ENCODE data around the gene OPCML. TPM values are rescaled to one million over a fixed set of nuclear protein-coding genes. Genes with fewer than 3 reads are reported as not detected.

OPCML gene
- total RNA-seq, 4 donors from 2014 or later = not detected

DNA sequence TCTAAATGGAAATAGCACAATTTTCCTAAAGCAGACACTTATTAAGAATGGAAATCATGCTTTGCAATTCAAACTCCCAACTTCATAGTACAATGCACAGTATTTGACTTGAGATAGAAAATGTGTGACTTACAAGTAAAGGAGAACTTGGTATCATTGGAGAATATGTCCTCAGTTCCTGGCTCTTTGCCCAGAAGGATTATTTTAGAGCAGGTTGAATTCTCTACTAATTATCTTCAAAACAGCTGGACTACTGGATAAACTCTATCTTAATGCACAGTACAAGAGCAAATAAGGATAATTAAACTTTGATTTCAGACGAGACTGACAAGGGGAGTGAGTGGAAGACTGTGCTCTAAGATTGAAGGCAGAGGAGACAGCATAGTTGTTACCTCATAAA lies 839.4 kb downstream of the OPCML start:
- Histone ChIP-seq H3K4me3 (no peak overlapping the region), H3K9me3 (no peaks in the 10 kb centered on the region), H3K36me3 (no peaks in the 10 kb centered on the region), H3K27me3 (no peaks in the 10 kb centered on the region), H3K27ac (no peak overlapping the region), H3K4me1 (no peaks in the 10 kb centered on the region)
- no peak for DNase-seq
- intact Hi-C loops (cut with DNase I; ENCODE audit: low total_unique reads) = no loop called here
- in situ Hi-C loops (cut with MboI; ENCODE audit: low pct_ligation_motif_present in 1 of 4, low pct_unique_long_range_greater_than_20kb in 1 of 4, low sequenced_read_pairs in 3 of 4) = no loop called here
- 23 to 45% methylated on average over 1 of the region's 1 CpG for WGBS, 2 donors (ENCODE audit: low coverage in 1 of 2)
- no peak for TF ChIP-seq POLR2AphosphoS5 (IDR thresholded peaks at IDR 0.05)
- TF ChIP-seq EP300 (IDR thresholded peaks at IDR 0.05; ENCODE audit: low read depth) = no peak
- no peak for TF ChIP-seq POLR2A (IDR thresholded peaks at IDR 0.05)
- TF ChIP-seq, protein P1, sequence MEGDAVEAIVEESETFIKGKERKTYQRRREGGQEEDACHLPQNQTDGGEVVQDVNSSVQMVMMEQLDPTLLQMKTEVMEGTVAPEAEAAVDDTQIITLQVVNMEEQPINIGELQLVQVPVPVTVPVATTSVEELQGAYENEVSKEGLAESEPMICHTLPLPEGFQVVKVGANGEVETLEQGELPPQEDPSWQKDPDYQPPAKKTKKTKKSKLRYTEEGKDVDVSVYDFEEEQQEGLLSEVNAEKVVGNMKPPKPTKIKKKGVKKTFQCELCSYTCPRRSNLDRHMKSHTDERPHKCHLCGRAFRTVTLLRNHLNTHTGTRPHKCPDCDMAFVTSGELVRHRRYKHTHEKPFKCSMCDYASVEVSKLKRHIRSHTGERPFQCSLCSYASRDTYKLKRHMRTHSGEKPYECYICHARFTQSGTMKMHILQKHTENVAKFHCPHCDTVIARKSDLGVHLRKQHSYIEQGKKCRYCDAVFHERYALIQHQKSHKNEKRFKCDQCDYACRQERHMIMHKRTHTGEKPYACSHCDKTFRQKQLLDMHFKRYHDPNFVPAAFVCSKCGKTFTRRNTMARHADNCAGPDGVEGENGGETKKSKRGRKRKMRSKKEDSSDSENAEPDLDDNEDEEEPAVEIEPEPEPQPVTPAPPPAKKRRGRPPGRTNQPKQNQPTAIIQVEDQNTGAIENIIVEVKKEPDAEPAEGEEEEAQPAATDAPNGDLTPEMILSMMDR (IDR thresholded peaks at IDR 0.05) = no peak

DNA sequence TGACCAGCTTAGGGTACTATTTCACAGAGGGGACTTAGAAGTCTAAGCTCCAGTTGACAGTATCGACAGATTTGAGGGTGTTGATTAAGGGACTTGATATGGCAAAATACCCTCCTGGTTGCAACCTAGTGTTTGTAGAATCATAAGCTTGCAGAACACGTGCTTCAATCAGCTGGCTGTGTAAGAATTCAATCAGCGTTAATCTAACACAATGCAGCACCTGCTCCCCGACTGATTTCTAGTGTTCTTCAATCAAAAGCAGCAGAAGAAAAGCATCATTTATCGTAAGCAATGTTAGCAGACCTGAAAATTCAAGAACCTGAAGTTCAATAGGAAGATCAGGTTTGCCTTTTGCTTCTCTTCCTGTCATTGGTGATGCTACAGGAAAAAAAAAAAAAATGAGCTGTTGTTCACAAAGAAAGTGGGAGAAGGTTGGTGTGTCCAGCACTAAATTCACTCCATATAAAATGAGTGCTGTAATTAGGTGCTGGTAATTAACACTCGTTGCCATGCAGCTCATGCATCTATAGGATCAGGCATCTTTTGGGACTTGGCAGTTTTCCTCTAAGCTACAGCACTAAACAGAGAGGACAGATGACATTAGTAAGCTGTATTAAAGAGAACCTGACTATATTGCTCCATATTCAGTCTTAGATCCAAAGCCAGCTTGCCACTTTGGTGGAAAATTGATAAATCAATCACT lies 840.3 kb downstream of the OPCML start:
- Histone ChIP-seq H3K4me3 (no peak overlapping the region), H3K27me3 (no peaks in the 10 kb centered on the region), H3K27ac (no peak overlapping the region), H3K36me3 (no peaks in the 10 kb centered on the region), H3K4me1 (no peaks in the 10 kb centered on the region), H3K9me3 (no peaks in the 10 kb centered on the region)
- WGBS, 2 donors (ENCODE audit: low coverage in 1 of 2) = 80 to 82% methylated on average over 2 to 6 of the region's 6 CpGs
- no peak for TF ChIP-seq POLR2AphosphoS5 (IDR thresholded peaks at IDR 0.05)
- TF ChIP-seq, protein P1 (IDR thresholded peaks at IDR 0.05) = no peak
- TF ChIP-seq EP300 (IDR thresholded peaks at IDR 0.05; ENCODE audit: low read depth) = no peak
- TF ChIP-seq POLR2A (IDR thresholded peaks at IDR 0.05) = no peak
- in situ Hi-C loops (cut with MboI; ENCODE audit: low pct_ligation_motif_present in 1 of 4, low pct_unique_long_range_greater_than_20kb in 1 of 4, low sequenced_read_pairs in 3 of 4) = no loop called here
- DNase-seq = no peak
- intact Hi-C loops (cut with DNase I; ENCODE audit: low total_unique reads) = no loop called here

DNA sequence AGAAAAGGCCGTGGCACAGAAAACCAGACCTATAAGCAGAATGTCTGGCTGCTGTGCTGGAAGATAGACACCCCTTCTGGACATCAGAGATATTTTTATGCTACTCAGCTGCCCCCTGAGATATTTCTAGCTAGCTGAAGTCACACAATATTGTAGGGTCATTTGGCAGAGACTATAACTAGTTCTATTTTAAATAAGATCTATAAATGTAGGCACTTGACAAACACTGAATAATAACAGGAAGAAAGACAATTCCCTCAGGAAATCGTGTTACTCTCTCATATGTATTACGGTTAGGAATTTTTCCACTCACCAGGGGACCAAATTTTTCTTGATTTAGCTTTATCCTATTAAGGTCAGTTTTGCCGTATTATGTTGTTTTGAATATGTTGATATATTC lies 845.4 kb downstream of the OPCML start:
- WGBS, 2 donors (ENCODE audit: low coverage in 1 of 2) = 61 to 69% methylated on average over 3 to 4 of the region's 4 CpGs
- intact Hi-C loops (cut with DNase I; ENCODE audit: low total_unique reads) = no loop called here

DNA sequence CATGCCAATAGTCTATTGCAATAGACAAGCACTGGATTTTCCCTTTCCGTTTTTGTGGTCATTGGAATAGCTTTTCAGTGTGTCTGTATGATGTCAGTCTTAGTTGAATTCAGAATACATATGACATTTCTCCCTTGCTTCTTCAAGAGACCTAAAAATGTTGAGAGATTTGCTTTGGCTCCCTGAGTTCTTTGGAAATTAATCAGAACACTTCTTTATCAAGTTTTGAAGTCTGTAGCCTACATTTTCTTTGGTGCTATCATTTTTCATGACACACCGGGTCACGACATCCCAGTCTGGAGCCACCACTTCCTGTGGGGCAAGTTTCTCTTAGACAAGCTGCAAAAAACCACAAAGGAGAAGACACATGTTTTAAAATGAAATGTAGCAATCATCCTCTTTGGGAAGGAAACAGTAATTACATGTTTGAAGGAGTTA lies 847.1 kb downstream of the OPCML start:
- Histone ChIP-seq H3K27ac (no peak overlapping the region), H3K9me3 (no peaks in the 10 kb centered on the region), H3K27me3 (no peaks in the 10 kb centered on the region), H3K4me3 (no peak overlapping the region), H3K4me1 (no peaks in the 10 kb centered on the region), H3K36me3 (no peaks in the 10 kb centered on the region)
- no peak for DNase-seq
- in situ Hi-C loops (cut with MboI; ENCODE audit: low pct_ligation_motif_present in 1 of 4, low pct_unique_long_range_greater_than_20kb in 1 of 4, low sequenced_read_pairs in 3 of 4) = no loop called here
- TF ChIP-seq EP300 (IDR thresholded peaks at IDR 0.05; ENCODE audit: low read depth) = no peak
- no peak for TF ChIP-seq POLR2AphosphoS5 (IDR thresholded peaks at IDR 0.05)
- no peak for TF ChIP-seq POLR2A (IDR thresholded peaks at IDR 0.05)
- TF ChIP-seq, protein P1 (IDR thresholded peaks at IDR 0.05) = no peak
- WGBS, 2 donors (ENCODE audit: low coverage in 1 of 2) = 41 to 45% methylated on average over 3 of the region's 3 CpGs
- intact Hi-C loops (cut with DNase I; ENCODE audit: low total_unique reads) = no loop called here

More for the DNA sequence above, 845.4 kb downstream of the OPCML start:
- H3K9me3 ChIP-seq = no peaks in the 10 kb centered on the region
- no peaks in the 10 kb centered on the region for H3K27me3 ChIP-seq
- no peak overlapping the region for H3K4me3 ChIP-seq
- DNase-seq = no peak
- no peak overlapping the region for H3K27ac ChIP-seq
- H3K4me1 ChIP-seq = no peaks in the 10 kb centered on the region
- H3K36me3 ChIP-seq = no peaks in the 10 kb centered on the region
- no peak for TF ChIP-seq POLR2A (IDR thresholded peaks at IDR 0.05)
- in situ Hi-C loops (cut with MboI; ENCODE audit: low pct_ligation_motif_present in 1 of 4, low pct_unique_long_range_greater_than_20kb in 1 of 4, low sequenced_read_pairs in 3 of 4) = no loop called here

DNA sequence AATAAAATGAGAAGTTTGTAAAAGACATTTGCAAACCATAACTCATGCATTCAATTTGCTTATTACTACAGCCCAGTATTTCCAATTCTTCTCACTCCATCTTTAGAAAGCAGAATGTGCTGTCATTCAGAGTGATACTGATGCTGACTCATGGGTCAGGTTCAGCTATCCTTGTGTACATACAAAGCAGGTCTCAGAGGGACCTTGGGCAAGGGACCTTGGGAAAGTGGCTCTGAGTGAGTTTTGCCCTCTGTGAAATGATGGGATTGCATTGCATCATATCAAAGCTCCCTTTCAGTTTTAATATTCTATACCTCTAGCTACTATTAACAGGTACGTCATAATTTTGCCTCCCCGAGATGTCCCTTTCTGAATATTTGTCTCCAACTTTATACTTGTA lies 848.7 kb downstream of the OPCML start:
- intact Hi-C loops (cut with DNase I; ENCODE audit: low total_unique reads) (no loop called here), in situ Hi-C loops (cut with MboI; ENCODE audit: low pct_ligation_motif_present in 1 of 4, low pct_unique_long_range_greater_than_20kb in 1 of 4, low sequenced_read_pairs in 3 of 4) (no loop called here)
- H3K9me3 ChIP-seq = no peaks in the 10 kb centered on the region
- TF ChIP-seq POLR2AphosphoS5 (IDR thresholded peaks at IDR 0.05) (no peak), EP300 (IDR thresholded peaks at IDR 0.05; ENCODE audit: low read depth) (no peak), POLR2A (IDR thresholded peaks at IDR 0.05) (no peak)
- TF ChIP-seq, protein P1 (IDR thresholded peaks at IDR 0.05) = no peak
- H3K27me3 ChIP-seq = no peaks in the 10 kb centered on the region
- no peaks in the 10 kb centered on the region for H3K36me3 ChIP-seq
- 87 to 94% methylated on average over 2 of the region's 2 CpGs for WGBS, 2 donors (ENCODE audit: low coverage in 1 of 2)
- H3K4me1 ChIP-seq = no peaks in the 10 kb centered on the region
- no peak for DNase-seq
- no peak overlapping the region for H3K4me3 ChIP-seq
- H3K27ac ChIP-seq = no peak overlapping the region

All from transverse colon (tissue), 4 donors.